Hepatocyte (in vitro differentiated cells): ENCODE data around the gene VPS37C.

Source experiments
- EZH2 ChIP-seq: fragments of 200-600 bp; sonication (generic); IDR thresholded peaks from 2 replicates; pipeline ENCODE4 v1.6.1; 2016; ENCODE audit warnings: antibody characterized with exemption, mild to moderate bottlenecking, borderline replicate concordance
- EZH2phosphoT487 ChIP-seq: fragments of 200-600 bp; sonication (generic); IDR thresholded peaks from one replicate; pipeline ENCODE4 v1.6.1; 2018; ENCODE audit warnings: antibody characterized with exemption, mild to moderate bottlenecking, low read depth, moderate library complexity; ENCODE audit not compliant: unreplicated experiment, severe bottlenecking
- TF ChIP-seq, protein P1 (sequence below): fragments of 200-600 bp; sonication (generic); IDR thresholded peaks from 2 replicates; pipeline ENCODE4 v1.5.1; 2016; ENCODE audit warnings: antibody characterized with exemption, mild to moderate bottlenecking; ENCODE audit not compliant: poor library complexity

DNA sequence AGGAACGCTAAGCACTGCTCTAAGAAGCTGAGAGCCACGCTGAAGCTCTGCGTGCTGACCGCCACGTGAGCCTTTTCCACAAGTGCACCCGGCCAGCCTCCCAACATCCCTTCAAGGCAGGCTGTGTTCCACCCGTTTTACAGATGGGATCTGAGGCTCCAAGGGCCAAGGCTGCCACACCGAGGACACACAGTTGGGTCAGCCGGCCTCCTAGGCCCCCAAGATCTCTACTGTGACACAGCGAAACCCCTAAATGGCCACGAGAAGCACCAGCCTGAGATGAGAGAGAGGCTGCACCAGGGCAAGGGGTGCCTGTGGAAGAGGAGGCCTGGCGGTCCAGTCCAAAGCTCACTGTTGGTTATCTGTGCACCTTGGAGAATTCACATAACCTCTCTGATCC lies 70.7 kb downstream of the VPS37C start:
- TF ChIP-seq, protein P1, sequence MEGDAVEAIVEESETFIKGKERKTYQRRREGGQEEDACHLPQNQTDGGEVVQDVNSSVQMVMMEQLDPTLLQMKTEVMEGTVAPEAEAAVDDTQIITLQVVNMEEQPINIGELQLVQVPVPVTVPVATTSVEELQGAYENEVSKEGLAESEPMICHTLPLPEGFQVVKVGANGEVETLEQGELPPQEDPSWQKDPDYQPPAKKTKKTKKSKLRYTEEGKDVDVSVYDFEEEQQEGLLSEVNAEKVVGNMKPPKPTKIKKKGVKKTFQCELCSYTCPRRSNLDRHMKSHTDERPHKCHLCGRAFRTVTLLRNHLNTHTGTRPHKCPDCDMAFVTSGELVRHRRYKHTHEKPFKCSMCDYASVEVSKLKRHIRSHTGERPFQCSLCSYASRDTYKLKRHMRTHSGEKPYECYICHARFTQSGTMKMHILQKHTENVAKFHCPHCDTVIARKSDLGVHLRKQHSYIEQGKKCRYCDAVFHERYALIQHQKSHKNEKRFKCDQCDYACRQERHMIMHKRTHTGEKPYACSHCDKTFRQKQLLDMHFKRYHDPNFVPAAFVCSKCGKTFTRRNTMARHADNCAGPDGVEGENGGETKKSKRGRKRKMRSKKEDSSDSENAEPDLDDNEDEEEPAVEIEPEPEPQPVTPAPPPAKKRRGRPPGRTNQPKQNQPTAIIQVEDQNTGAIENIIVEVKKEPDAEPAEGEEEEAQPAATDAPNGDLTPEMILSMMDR: no peak
- TF ChIP-seq EZH2phosphoT487 (no peak), EZH2 (no peak)
